SK-MEL-5 (cell line): ENCODE measurements around the gene AGAP1. TPM values are rescaled to one million over a fixed set of nuclear protein-coding genes. Genes with fewer than 3 reads are reported as not detected.
A peak's percentile ranks its signal among the peaks of the same experiment; 100 is the strongest.

Experiments used
- DNase-seq: peaks from one replicate; pipeline ENCODE4 v3.0.0-alpha.2; 2016; ENCODE audit warnings: low read depth, low spot score
- in situ Hi-C: cut with HindIII; loops from 2 replicates; pipeline ENCODE4 v1.10.0; 2016; ENCODE audit warnings: low sequenced_read_pairs, high pct_unique_total_duplicates, low pct_unique_long_range_greater_than_20kb
- total RNA-seq: library from RNA; depleted of rRNA; stranded (reverse); fragments of >200 nt; shearing (Covaris generic); gene quantifications from 2 replicates; pipeline ENCODE4 v1.2.3, GENCODE V29; 2014

AGAP1 gene
- total RNA-seq, 1 experiment from 2014 or later = 16.4 TPM

- DNase-seq = no peak
- in situ Hi-C loops = no loop called here
These were observed 473.3 kb downstream of the AGAP1 start for GRCh38 chr2:235966932-235967757.

- DNase-seq = no peak
- in situ Hi-C loops = no loop called here
These were observed 474.3 kb downstream of the AGAP1 start for GRCh38 chr2:235968155-235968554.

- in situ Hi-C loops = no loop called here
- no peak for DNase-seq
These were observed 474.9 kb downstream of the AGAP1 start for GRCh38 chr2:235968616-235969324.

GRCh38 chr2:235970204-235971040 is 476.6 kb downstream of the AGAP1 start:
- in situ Hi-C loops = no loop called here
- DNase-seq = no peak

GRCh38 chr2:235976516-235976915 is 482.7 kb downstream of the AGAP1 start:
- in situ Hi-C loops = no loop called here
- DNase-seq = no peak

- in situ Hi-C loops = no loop called here
- DNase-seq = no peak
These were observed 483.1 kb downstream of the AGAP1 start for GRCh38 chr2:235976956-235977355.

- in situ Hi-C loops = no loop called here
- DNase-seq = peak; percentile 55
These were observed 483.6 kb downstream of the AGAP1 start for GRCh38 chr2:235977445-235977844.

GRCh38 chr2:235978022-235978421 is 484.2 kb downstream of the AGAP1 start:
- in situ Hi-C loops = no loop called here
- DNase-seq = no peak

GRCh38 chr2:235979037-235979436 is 485.2 kb downstream of the AGAP1 start:
- no peak for DNase-seq
- in situ Hi-C loops = no loop called here

- in situ Hi-C loops = no loop called here
- no peak for DNase-seq
These were observed 486.1 kb downstream of the AGAP1 start for GRCh38 chr2:235979753-235980435.

GRCh38 chr2:235981631-235982030 is 487.8 kb downstream of the AGAP1 start:
- no peak for DNase-seq
- in situ Hi-C loops = no loop called here

- in situ Hi-C loops = no loop called here
- no peak for DNase-seq
These were observed 489.2 kb downstream of the AGAP1 start for GRCh38 chr2:235983016-235983415.

GRCh38 chr2:235984552-235984951 is 490.7 kb downstream of the AGAP1 start:
- in situ Hi-C loops = no loop called here
- no peak for DNase-seq

- in situ Hi-C loops = no loop called here
- DNase-seq = no peak
These were observed 492.5 kb downstream of the AGAP1 start for GRCh38 chr2:235986361-235986760.

GRCh38 chr2:235988271-235989015 is 494.6 kb downstream of the AGAP1 start:
- DNase-seq = no peak
- in situ Hi-C loops = no loop called here

- DNase-seq = no peak
- in situ Hi-C loops = no loop called here
These were observed 495.7 kb downstream of the AGAP1 start for GRCh38 chr2:235989591-235989990.

GRCh38 chr2:235990344-235990743 is 496.5 kb downstream of the AGAP1 start:
- in situ Hi-C loops = no loop called here

More at GRCh38 chr2:235990344-235990743, 496.5 kb downstream of the AGAP1 start:
- DNase-seq = no peak
